ENCODE measurements around the gene ERO1A.
A peak's percentile ranks its signal among the peaks of the same experiment; 100 is the strongest.

ERO1A gene

GRCh38 chr14:52695481-52696091 lies at the start of gene ERO1A:
Gene ERO1A, minus strand, starts transcription at chr14:52695558. Its CDS starts 77 bp downstream, at chr14:52695481.
- no peak for TF ChIP-seq CTCF (IDR thresholded peaks at IDR 0.05; ENCODE audit: low read depth, low read length)
- DNase-seq (ENCODE audit: low read depth in 2 of 2) = peak; percentile 88 to 90
- peak within 1 kb of the TSS; percentile 95 to 99 for H3K4me3 ChIP-seq (replicated peaks in 1 of 2; ENCODE audit: low read depth in 2 of 2, low read length in 2 of 2)

GRCh38 chr14:52741865-52742264 lies 46.5 kb upstream of the ERO1A start:
- no peak overlapping the region for H3K4me3 ChIP-seq (replicated peaks in 1 of 2; ENCODE audit: low read depth in 2 of 2, low read length in 2 of 2)
- no peak for DNase-seq (ENCODE audit: low read depth in 2 of 2)
- TF ChIP-seq CTCF (IDR thresholded peaks at IDR 0.05; ENCODE audit: low read depth, low read length) = no peak

- H3K4me3 ChIP-seq (replicated peaks in 1 of 2; ENCODE audit: low read depth in 2 of 2, low read length in 2 of 2) = no peak overlapping the region
- TF ChIP-seq CTCF (IDR thresholded peaks at IDR 0.05; ENCODE audit: low read depth, low read length) = no peak
- no peak for DNase-seq (ENCODE audit: low read depth in 2 of 2)
Measured at GRCh38 chr14:52740751-52741150, 45.4 kb upstream of the ERO1A start.

- no peak overlapping the region for H3K4me3 ChIP-seq (replicated peaks in 1 of 2; ENCODE audit: low read depth in 2 of 2, low read length in 2 of 2)
- no peak for TF ChIP-seq CTCF (IDR thresholded peaks at IDR 0.05; ENCODE audit: low read depth, low read length)
- no peak for DNase-seq (ENCODE audit: low read depth in 2 of 2)
Measured at GRCh38 chr14:52738409-52738808, 43.1 kb upstream of the ERO1A start.

- TF ChIP-seq CTCF (IDR thresholded peaks at IDR 0.05; ENCODE audit: low read depth, low read length) = no peak
- no peak for DNase-seq (ENCODE audit: low read depth in 2 of 2)
- H3K4me3 ChIP-seq (replicated peaks in 1 of 2; ENCODE audit: low read depth in 2 of 2, low read length in 2 of 2) = no peak overlapping the region
Measured at GRCh38 chr14:52735921-52736489, 40.6 kb upstream of the ERO1A start.

GRCh38 chr14:52733824-52734223 lies 38.5 kb upstream of the ERO1A start:
- no peak for DNase-seq (ENCODE audit: low read depth in 2 of 2)
- TF ChIP-seq CTCF (IDR thresholded peaks at IDR 0.05; ENCODE audit: low read depth, low read length) = no peak
- no peak overlapping the region for H3K4me3 ChIP-seq (replicated peaks in 1 of 2; ENCODE audit: low read depth in 2 of 2, low read length in 2 of 2)
